SU-DHL-6 (cell line): ENCODE data around the gene FOXF2.

Source experiments
- H2AFZ ChIP-seq: fragments of 200-600 bp; sonication (generic); 2 replicates; pipeline ENCODE4 v1.6.1; 2014; ENCODE audit warnings: low read depth, mild to moderate bottlenecking, moderate library complexity, mixed read lengths, antibody characterized with exemption, low read length; ENCODE audit not compliant: severe bottlenecking
- H3F3A ChIP-seq: fragments of 200-600 bp; shearing (Covaris generic); 2 replicates; pipeline ENCODE4 v1.6.0; 2016; ENCODE audit warnings: antibody characterized with exemption, mild to moderate bottlenecking; ENCODE audit not compliant: insufficient read depth
- H3K27ac ChIP-seq: fragments of 200-600 bp; sonication (generic); 2 replicates; pipeline ENCODE4 v1.5.1; 2016; ENCODE audit warnings: low read depth, mild to moderate bottlenecking, low read length, moderate library complexity, mixed read lengths
- H3K27me3 ChIP-seq: fragments of 200-600 bp; sonication (generic), shearing (Covaris generic); 2 replicates; pipeline ENCODE4 v1.6.0; 2014; ENCODE audit warnings: mild to moderate bottlenecking, low read length
- H3K36me3 ChIP-seq: fragments of 200-600 bp; sonication (generic); 2 replicates; pipeline ENCODE4 v1.6.1; 2014; ENCODE audit warnings: mild to moderate bottlenecking, low read length, mixed read lengths
- H3K4me2 ChIP-seq: fragments of 300-600, 200-600 bp; shearing (Covaris generic), sonication (generic); 2 replicates; pipeline ENCODE4 v1.6.0; 2014; ENCODE audit warnings: low read length, low read depth, mild to moderate bottlenecking; ENCODE audit not compliant: poor library complexity, severe bottlenecking
- H3K4me3 ChIP-seq: fragments of 200-600 bp; sonication (generic); 2 replicates; pipeline ENCODE4 v1.5.1; 2014; ENCODE audit warnings: antibody characterized with exemption, low read length, mild to moderate bottlenecking, mixed read lengths; ENCODE audit not compliant: insufficient read depth, poor library complexity, severe bottlenecking
- H3K79me2 ChIP-seq: fragments of 200-600 bp; sonication (generic); 2 replicates; pipeline ENCODE4 v1.6.1; 2014; ENCODE audit warnings: mild to moderate bottlenecking, low read length, moderate library complexity; ENCODE audit not compliant: insufficient read depth
- H3K9ac ChIP-seq: fragments of 200-600 bp; sonication (generic); 2 replicates; pipeline ENCODE4 v1.7.0; 2014; ENCODE audit warnings: mild to moderate bottlenecking, low read length
- H3K9me2 ChIP-seq: fragments of 200-600 bp; sonication (generic); replicated peaks from 2 replicates; pipeline ENCODE4 v1.6.1; 2014; ENCODE audit warnings: low read length; ENCODE audit not compliant: insufficient read depth
- H3K9me3 ChIP-seq: fragments of 200-600 bp; sonication (generic); 2 replicates; pipeline ENCODE4 v1.6.1; 2014; ENCODE audit warnings: low read length, mixed read lengths; ENCODE audit not compliant: insufficient read depth
- H4K20me1 ChIP-seq: fragments of 200-600 bp; sonication (generic); 2 replicates; pipeline ENCODE4 v1.6.1; 2014; ENCODE audit warnings: low read depth, mild to moderate bottlenecking, antibody characterized with exemption, low read length, moderate library complexity, mixed read lengths
- EZH2phosphoT487 ChIP-seq: fragments of 200-600 bp; sonication (generic), shearing (Covaris generic); conservative IDR thresholded peaks from 2 replicates; pipeline ENCODE4 v1.6.1; 2018; ENCODE audit warnings: mild to moderate bottlenecking, antibody characterized with exemption, low read length, moderate library complexity, mixed read lengths
- TF ChIP-seq, protein P1 (sequence below): fragments of 200-600 bp; sonication (generic); IDR thresholded peaks from one replicate; pipeline ENCODE4 v1.5.1; 2017; ENCODE audit warnings: antibody characterized with exemption, mild to moderate bottlenecking, low read length, moderate library complexity; ENCODE audit not compliant: insufficient read depth, poor library complexity, severe bottlenecking

FOXF2 gene

DNA sequence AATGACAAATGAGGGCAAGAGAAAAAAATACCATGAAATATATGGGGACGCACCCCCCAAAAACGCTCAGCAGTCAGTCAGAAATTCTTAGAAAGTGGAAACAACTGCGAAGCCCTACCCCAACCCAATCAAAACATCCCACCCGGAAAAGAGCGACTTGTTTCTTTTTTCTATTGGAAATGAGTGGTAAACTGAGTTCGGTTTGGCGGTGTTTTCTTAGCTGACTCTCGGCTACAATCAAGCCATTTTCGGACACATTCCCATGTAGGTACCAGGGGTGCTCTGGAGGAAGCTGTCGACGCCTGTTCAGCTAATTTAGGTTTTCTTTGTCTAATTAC, 1.9 kb upstream of the FOXF2 start:
- Histone ChIP-seq H3K9me3 (no peaks in the 10 kb centered on the region), H3K27me3 (no peaks in the 10 kb centered on the region), H3K79me2 (no peaks in the 10 kb centered on the region), H3K4me3 (no peak overlapping the region), H3K4me2 (no peak overlapping the region), H4K20me1 (no peaks in the 10 kb centered on the region), H3K9me2 (no peaks in the 10 kb centered on the region), H3K27ac (no peak overlapping the region), H2AFZ (no peak overlapping the region), H3F3A (no peaks in the 10 kb centered on the region), H3K36me3 (no peaks in the 10 kb centered on the region), H3K9ac (no peak overlapping the region)
- no peak for TF ChIP-seq EZH2phosphoT487
- TF ChIP-seq, protein P1, sequence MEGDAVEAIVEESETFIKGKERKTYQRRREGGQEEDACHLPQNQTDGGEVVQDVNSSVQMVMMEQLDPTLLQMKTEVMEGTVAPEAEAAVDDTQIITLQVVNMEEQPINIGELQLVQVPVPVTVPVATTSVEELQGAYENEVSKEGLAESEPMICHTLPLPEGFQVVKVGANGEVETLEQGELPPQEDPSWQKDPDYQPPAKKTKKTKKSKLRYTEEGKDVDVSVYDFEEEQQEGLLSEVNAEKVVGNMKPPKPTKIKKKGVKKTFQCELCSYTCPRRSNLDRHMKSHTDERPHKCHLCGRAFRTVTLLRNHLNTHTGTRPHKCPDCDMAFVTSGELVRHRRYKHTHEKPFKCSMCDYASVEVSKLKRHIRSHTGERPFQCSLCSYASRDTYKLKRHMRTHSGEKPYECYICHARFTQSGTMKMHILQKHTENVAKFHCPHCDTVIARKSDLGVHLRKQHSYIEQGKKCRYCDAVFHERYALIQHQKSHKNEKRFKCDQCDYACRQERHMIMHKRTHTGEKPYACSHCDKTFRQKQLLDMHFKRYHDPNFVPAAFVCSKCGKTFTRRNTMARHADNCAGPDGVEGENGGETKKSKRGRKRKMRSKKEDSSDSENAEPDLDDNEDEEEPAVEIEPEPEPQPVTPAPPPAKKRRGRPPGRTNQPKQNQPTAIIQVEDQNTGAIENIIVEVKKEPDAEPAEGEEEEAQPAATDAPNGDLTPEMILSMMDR = no peak

DNA sequence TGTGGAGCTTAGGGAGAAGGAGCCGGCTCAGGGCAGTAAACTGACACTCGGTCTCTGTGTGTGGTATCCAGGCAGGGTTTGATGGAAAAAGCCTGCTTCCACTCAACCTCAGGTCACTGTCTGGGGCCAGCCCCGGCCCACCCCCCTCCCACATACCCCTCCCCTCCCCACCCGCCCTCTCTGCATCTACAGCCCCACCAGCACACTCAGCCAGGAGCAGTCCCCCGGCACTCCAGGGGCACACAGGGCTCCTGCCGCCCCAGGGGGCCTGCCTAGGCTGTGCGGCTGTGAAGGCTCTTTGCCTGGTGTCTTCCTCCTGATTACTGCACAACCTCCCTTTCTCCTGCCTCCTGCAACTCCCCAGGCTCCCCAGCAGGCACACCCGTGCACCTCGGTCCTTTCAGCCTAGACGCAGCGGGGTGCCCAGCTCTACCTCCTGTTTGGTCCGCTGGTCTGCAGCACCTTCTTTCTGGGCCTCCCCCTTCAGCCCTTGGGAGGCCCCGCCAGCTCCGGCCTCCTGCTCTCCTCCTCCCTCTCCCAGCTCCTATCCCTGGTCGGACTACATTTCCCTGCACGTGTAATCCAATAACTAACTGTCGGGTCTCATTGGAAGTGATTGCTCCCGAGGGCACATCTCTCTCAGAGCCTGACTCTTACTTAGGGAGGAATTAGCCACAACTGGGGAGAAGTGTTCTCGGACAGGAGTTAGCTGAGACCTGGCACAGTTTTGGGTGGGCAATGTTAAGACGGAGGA, 1.3 kb upstream of the FOXF2 start:
- H3K4me2 ChIP-seq = no peak overlapping the region
- H2AFZ ChIP-seq = no peak overlapping the region
- no peaks in the 10 kb centered on the region for H3K36me3 ChIP-seq
- H3K4me3 ChIP-seq = no peak overlapping the region
- H3K9ac ChIP-seq = no peak overlapping the region
- no peak overlapping the region for H3K27ac ChIP-seq
- no peak for TF ChIP-seq EZH2phosphoT487
- TF ChIP-seq, protein P1 = no peak
- no peaks in the 10 kb centered on the region for H4K20me1 ChIP-seq
- H3K9me2 ChIP-seq = no peaks in the 10 kb centered on the region
- H3F3A ChIP-seq = no peaks in the 10 kb centered on the region
- H3K9me3 ChIP-seq = no peaks in the 10 kb centered on the region
- H3K79me2 ChIP-seq = no peaks in the 10 kb centered on the region
- no peaks in the 10 kb centered on the region for H3K27me3 ChIP-seq

- H4K20me1 ChIP-seq = no peaks in the 10 kb centered on the region
- TF ChIP-seq EZH2phosphoT487 = no peak
- no peak overlapping the region for H3K9ac ChIP-seq
- H3K4me3 ChIP-seq = no peak overlapping the region
- H3F3A ChIP-seq = no peaks in the 10 kb centered on the region
- no peak overlapping the region for H3K4me2 ChIP-seq
- H3K9me3 ChIP-seq = no peaks in the 10 kb centered on the region
- H3K27me3 ChIP-seq = no peaks in the 10 kb centered on the region
- H2AFZ ChIP-seq = no peak overlapping the region
- no peaks in the 10 kb centered on the region for H3K9me2 ChIP-seq
- no peak overlapping the region for H3K27ac ChIP-seq
- H3K36me3 ChIP-seq = no peaks in the 10 kb centered on the region
- H3K79me2 ChIP-seq = no peaks in the 10 kb centered on the region
Observed at GRCh38 chr6:1388630-1389368, 577 bp upstream of the FOXF2 start.
